Measurements from ENCODE around the gene PJA2. TPM values are rescaled to one million over a fixed set of nuclear protein-coding genes. Genes with fewer than 3 reads are reported as not detected.

PJA2 gene
- total and polyA plus RNA-seq, 2 donors from 2014 or later, result 30.3 to 103 TPM

DNA sequence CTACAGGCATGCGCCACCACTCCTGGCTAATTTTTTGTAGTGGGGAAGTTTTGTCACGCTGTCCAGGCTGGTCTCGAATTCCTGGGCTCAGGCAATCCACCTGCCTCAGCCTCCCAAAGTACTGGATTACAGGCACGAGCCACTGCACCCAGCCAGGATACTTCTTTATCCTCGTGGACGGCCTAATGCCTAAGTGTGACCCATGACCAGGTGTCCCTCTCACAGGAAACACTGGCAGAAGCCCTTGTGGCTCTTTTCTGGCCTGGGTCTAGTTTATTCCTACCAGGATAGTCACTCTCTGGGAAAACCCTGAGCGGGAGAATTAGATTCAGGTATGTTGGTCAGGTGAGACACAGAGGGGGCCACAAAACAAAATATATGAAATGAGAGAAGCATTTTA, 90.4 kb downstream of the PJA2 start:
- H3K27me3 ChIP-seq (ENCODE audit: control insufficient read depth, insufficient read depth, low read length), result no peaks in the 10 kb centered on the region
- H3K27ac ChIP-seq (ENCODE audit: low read depth in 2 of 2, low read length in 2 of 2), result no peak overlapping the region
- TF ChIP-seq, protein P1, sequence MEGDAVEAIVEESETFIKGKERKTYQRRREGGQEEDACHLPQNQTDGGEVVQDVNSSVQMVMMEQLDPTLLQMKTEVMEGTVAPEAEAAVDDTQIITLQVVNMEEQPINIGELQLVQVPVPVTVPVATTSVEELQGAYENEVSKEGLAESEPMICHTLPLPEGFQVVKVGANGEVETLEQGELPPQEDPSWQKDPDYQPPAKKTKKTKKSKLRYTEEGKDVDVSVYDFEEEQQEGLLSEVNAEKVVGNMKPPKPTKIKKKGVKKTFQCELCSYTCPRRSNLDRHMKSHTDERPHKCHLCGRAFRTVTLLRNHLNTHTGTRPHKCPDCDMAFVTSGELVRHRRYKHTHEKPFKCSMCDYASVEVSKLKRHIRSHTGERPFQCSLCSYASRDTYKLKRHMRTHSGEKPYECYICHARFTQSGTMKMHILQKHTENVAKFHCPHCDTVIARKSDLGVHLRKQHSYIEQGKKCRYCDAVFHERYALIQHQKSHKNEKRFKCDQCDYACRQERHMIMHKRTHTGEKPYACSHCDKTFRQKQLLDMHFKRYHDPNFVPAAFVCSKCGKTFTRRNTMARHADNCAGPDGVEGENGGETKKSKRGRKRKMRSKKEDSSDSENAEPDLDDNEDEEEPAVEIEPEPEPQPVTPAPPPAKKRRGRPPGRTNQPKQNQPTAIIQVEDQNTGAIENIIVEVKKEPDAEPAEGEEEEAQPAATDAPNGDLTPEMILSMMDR (IDR thresholded peaks at IDR 0.05; ENCODE audit: borderline replicate concordance, extremely low read depth, insufficient read depth), result no peak
- H3K4me1 ChIP-seq (ENCODE audit: control insufficient read depth in 2 of 3, insufficient read depth in 2 of 3, low read depth in 1 of 3, low read length in 3 of 3), result peaks cover 0 to 3% (median 0%) of the 10 kb centered on the region in 3 donors
- H3K9me3 ChIP-seq (ENCODE audit: control insufficient read depth in 2 of 3, insufficient read depth in 1 of 3, low read length in 3 of 3), result no peaks in the 10 kb centered on the region
- H3K9ac ChIP-seq (ENCODE audit: low read length in 3 of 3), result no peak overlapping the region
- no peaks in the 10 kb centered on the region for H3K36me3 ChIP-seq (ENCODE audit: control insufficient read depth in 2 of 3, insufficient read depth in 3 of 3, low read length in 3 of 3)
- no peak for FAIRE-seq
- no peak overlapping the region for H3K4me3 ChIP-seq (ENCODE audit: low read length in 3 of 3)
- no peak for DNase-seq
- intact Hi-C loops (cut with DNase I), result no loop called here

DNA sequence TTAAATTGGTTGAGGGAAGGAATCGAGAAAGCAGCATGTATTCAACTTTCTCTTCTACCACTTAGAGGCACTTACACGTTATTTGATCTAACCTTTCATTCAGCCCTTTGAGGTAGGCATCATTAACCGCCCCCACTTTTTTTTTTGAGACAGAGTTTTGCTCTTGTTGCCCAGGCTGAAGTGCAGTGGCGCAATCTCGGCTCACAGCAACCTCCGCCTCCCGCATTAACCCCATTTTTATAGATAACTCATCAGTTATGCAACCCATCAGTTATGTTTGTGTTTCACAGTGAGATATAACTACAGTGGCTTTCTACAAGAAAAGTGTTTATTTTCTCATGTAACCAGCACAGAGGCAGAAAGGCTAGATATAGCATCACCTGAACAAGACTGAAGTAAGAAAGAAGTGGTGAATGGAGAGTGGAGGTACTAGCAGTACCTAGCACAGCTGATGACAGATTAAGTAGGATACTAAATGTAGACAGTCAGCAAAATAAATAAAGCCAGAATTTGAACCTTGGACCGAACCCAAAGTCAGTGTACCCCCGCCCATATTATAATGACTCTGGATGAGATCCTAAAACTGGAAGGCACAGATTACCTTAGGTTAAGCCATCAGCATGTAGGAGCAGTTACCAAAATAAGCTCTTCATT, 91.2 kb downstream of the PJA2 start:
- Histone ChIP-seq H3K9me3 (ENCODE audit: control insufficient read depth in 2 of 3, insufficient read depth in 1 of 3, low read length in 3 of 3) (no peaks in the 10 kb centered on the region), H3K27me3 (ENCODE audit: control insufficient read depth, insufficient read depth, low read length) (no peaks in the 10 kb centered on the region), H3K27ac (ENCODE audit: low read depth in 2 of 2, low read length in 2 of 2) (no peak overlapping the region), H3K4me3 (ENCODE audit: low read length in 3 of 3) (no peak overlapping the region), H3K4me1 (ENCODE audit: control insufficient read depth in 2 of 3, insufficient read depth in 2 of 3, low read depth in 1 of 3, low read length in 3 of 3) (peaks cover 0 to 3% (median 0%) of the 10 kb centered on the region in 3 donors), H3K9ac (ENCODE audit: low read length in 3 of 3) (no peak overlapping the region), H3K36me3 (ENCODE audit: control insufficient read depth in 2 of 3, insufficient read depth in 3 of 3, low read length in 3 of 3) (no peaks in the 10 kb centered on the region)
- DNase-seq (no peak), FAIRE-seq (no peak)
- intact Hi-C loops (cut with DNase I), result no loop called here
- TF ChIP-seq, protein P1 (IDR thresholded peaks at IDR 0.05; ENCODE audit: borderline replicate concordance, extremely low read depth, insufficient read depth), result no peak

DNA sequence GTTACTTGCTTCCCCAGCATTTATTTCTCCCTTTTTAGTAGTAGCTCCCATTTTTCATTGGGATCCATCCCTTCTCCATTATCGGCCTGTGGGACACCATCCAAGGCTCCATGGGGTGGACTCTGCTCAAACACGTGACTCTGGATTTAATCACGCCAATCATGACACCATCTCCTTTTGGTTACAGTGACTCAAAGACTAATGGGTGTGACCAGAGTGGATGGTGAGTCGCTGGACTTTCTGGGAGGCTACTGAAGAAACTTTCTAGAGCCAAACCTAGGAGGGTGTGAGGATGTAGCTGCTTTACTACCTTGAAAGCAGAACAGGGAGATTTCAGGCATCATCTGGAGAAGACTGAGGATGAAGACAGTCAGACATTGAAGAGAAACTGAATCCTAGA, 93.1 kb downstream of the PJA2 start:
- DNase-seq (no peak), FAIRE-seq (no peak)
- no peak overlapping the region for H3K27ac ChIP-seq (ENCODE audit: low read depth in 2 of 2, low read length in 2 of 2)
- H3K27me3 ChIP-seq (ENCODE audit: control insufficient read depth, insufficient read depth, low read length), result no peaks in the 10 kb centered on the region
- no peaks in the 10 kb centered on the region for H3K4me1 ChIP-seq (ENCODE audit: control insufficient read depth in 2 of 3, insufficient read depth in 2 of 3, low read depth in 1 of 3, low read length in 3 of 3)
- H3K9me3 ChIP-seq (ENCODE audit: control insufficient read depth in 2 of 3, insufficient read depth in 1 of 3, low read length in 3 of 3), result no peaks in the 10 kb centered on the region
- intact Hi-C loops (cut with DNase I), result no loop called here
- no peaks in the 10 kb centered on the region for H3K36me3 ChIP-seq (ENCODE audit: control insufficient read depth in 2 of 3, insufficient read depth in 3 of 3, low read length in 3 of 3)
- H3K4me3 ChIP-seq (ENCODE audit: low read length in 3 of 3), result no peak overlapping the region
- TF ChIP-seq, protein P1 (IDR thresholded peaks at IDR 0.05; ENCODE audit: borderline replicate concordance, extremely low read depth, insufficient read depth), result no peak
- no peak overlapping the region for H3K9ac ChIP-seq (ENCODE audit: low read length in 3 of 3)

DNA sequence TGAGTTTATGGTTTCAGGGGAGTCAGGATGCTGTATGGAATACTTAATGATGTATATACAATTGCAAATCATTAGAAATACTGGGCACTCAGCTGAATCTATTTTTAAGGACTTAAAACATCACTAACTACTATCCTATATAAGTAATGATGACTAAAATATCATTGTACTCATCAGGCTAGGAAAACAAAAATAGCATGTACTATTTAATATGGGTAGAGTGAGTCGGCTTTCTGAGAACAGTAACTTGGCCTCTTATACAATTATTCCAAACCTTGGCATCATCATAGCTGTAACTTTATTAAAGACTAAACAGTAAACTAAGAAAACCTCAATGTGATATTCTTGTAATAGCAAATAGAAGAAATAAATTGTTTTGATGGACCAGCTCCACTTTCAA, 94.5 kb downstream of the PJA2 start:
- Histone ChIP-seq H3K9ac (ENCODE audit: low read length in 3 of 3) (no peak overlapping the region), H3K36me3 (ENCODE audit: control insufficient read depth in 2 of 3, insufficient read depth in 3 of 3, low read length in 3 of 3) (no peaks in the 10 kb centered on the region), H3K4me3 (ENCODE audit: low read length in 3 of 3) (no peak overlapping the region), H3K27me3 (ENCODE audit: control insufficient read depth, insufficient read depth, low read length) (no peaks in the 10 kb centered on the region), H3K4me1 (ENCODE audit: control insufficient read depth in 2 of 3, insufficient read depth in 2 of 3, low read depth in 1 of 3, low read length in 3 of 3) (no peaks in the 10 kb centered on the region), H3K9me3 (ENCODE audit: control insufficient read depth in 2 of 3, insufficient read depth in 1 of 3, low read length in 3 of 3) (no peaks in the 10 kb centered on the region), H3K27ac (ENCODE audit: low read depth in 2 of 2, low read length in 2 of 2) (no peak overlapping the region)
- intact Hi-C loops (cut with DNase I), result no loop called here
- no peak for FAIRE-seq
- no peak for DNase-seq
- TF ChIP-seq, protein P1 (IDR thresholded peaks at IDR 0.05; ENCODE audit: borderline replicate concordance, extremely low read depth, insufficient read depth), result no peak

Data from kidney (tissue), 14 donors.